ENCODE data around the gene MKNK1. TPM values are rescaled to one million over a fixed set of nuclear protein-coding genes. Genes with fewer than 3 reads are reported as not detected.

Gene MKNK1
- total and polyA plus RNA-seq, 2 experiments from 2014 or later: 15.5 to 16.1 TPM

GRCh38 chr1:46556822-46557221, 47.2 kb downstream of the MKNK1 start:
- 31 to 40% methylated on average over 3 of the region's 3 CpGs for WGBS, 2 experiments (ENCODE audit: low coverage in 1 of 2, low lambda C conversion rate in 2 of 2, missing lambda C conversion rate in 2 of 2)
- Histone ChIP-seq H3K9me3 (ENCODE audit: low read depth) (no peaks in the 10 kb centered on the region), H3K9me2 (ENCODE audit: insufficient read depth) (no peaks in the 10 kb centered on the region), H3K36me3 (ENCODE audit: low read depth) (no peaks in the 10 kb centered on the region), H3K27me3 (replicated peaks; ENCODE audit: insufficient read depth) (peaks cover 5% of the 10 kb centered on the region; the same call in 1 of the 2 replicates), H4K20me1 (ENCODE audit: insufficient read depth) (no peaks in the 10 kb centered on the region), H3K4me2 (ENCODE audit: unreplicated experiment) (no peak overlapping the region), H3K79me2 (ENCODE audit: insufficient read depth) (no peaks in the 10 kb centered on the region), H3K27ac (no peak overlapping the region), H2AFZ (no peak overlapping the region), H3K4me1 (ENCODE audit: insufficient read depth) (peaks cover 6% of the 10 kb centered on the region), H3K9ac (no peak overlapping the region), H3K4me3 (no peak overlapping the region), H3F3A (ENCODE audit: insufficient read depth) (peaks cover 8% of the 10 kb centered on the region)
- DNase-seq: peak; percentile 88
- in situ Hi-C loops (cut with MboI): no loop called here
- TF ChIP-seq EZH2phosphoT487 (IDR thresholded peaks at IDR 0.05; ENCODE audit: insufficient read depth, low read depth) (peak; percentile 69; the same call in 1 of the 2 replicates), EZH2 (IDR thresholded peaks at IDR 0.05; ENCODE audit: insufficient read depth, poor library complexity, severe bottlenecking) (no peak)

DNA sequence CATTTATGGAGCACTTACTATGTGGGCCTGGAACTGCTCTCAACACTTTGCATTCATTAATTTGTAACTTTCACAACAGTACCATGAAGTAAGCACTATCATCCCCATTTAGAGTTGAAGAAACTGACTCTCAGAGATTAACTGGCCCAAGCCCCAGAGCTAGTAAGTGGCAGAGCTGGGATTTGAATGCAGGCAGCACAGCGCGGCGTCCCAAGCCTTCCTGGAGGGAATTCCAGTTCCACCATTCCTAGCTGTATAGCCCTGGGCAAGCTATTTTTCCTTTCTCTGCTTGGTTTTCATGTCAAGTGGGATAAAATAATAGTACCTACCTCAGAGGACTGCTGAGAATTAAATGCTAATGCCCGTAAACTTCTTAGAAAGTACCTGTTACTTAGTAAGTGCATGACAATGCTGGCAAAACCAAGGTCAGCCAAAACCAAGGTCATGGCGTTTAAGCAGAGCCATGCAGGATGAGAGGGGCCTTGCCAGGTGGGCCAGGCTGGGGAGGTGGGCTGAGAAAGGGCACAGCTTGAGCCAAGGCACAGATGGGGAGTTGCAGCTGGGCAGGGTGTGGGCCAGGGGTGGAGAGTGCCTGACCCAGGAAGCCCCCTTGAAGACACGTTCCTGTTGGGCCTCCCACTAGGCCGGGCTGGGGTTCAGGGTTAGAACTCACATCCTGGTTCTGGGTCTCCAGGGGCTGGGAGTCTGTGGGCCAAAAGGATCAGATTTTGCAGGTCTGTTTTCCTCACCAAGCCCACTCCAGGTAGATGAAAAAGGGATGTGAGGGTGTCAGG, 48.0 kb downstream of the MKNK1 start:
- no peak overlapping the region for H2AFZ ChIP-seq
- no peaks in the 10 kb centered on the region for H3K36me3 ChIP-seq (ENCODE audit: low read depth)
- TF ChIP-seq EZH2 (IDR thresholded peaks at IDR 0.05; ENCODE audit: insufficient read depth, poor library complexity, severe bottlenecking) (no peak), EZH2phosphoT487 (IDR thresholded peaks at IDR 0.05; ENCODE audit: insufficient read depth, low read depth) (no peak)
- no peak overlapping the region for H3K4me3 ChIP-seq
- H3F3A ChIP-seq (ENCODE audit: insufficient read depth): peaks cover 8% of the 10 kb centered on the region
- no peak overlapping the region for H3K27ac ChIP-seq
- DNase-seq: no peak
- peaks cover 13% of the 10 kb centered on the region; the same call in 1 of the 2 replicates for H3K27me3 ChIP-seq (replicated peaks; ENCODE audit: insufficient read depth)
- WGBS, 2 experiments (ENCODE audit: low coverage in 1 of 2, low lambda C conversion rate in 2 of 2, missing lambda C conversion rate in 2 of 2): 84 to 89% methylated on average over 7 of the region's 7 CpGs
- in situ Hi-C loops (cut with MboI): no loop called here
- H3K9me3 ChIP-seq (ENCODE audit: low read depth): no peaks in the 10 kb centered on the region
- H4K20me1 ChIP-seq (ENCODE audit: insufficient read depth): no peaks in the 10 kb centered on the region
- no peaks in the 10 kb centered on the region for H3K9me2 ChIP-seq (ENCODE audit: insufficient read depth)
- no peaks in the 10 kb centered on the region for H3K79me2 ChIP-seq (ENCODE audit: insufficient read depth)
- peaks cover 6% of the 10 kb centered on the region for H3K4me1 ChIP-seq (ENCODE audit: insufficient read depth)
- no peak overlapping the region for H3K4me2 ChIP-seq (ENCODE audit: unreplicated experiment)
- H3K9ac ChIP-seq: no peak overlapping the region

DNA sequence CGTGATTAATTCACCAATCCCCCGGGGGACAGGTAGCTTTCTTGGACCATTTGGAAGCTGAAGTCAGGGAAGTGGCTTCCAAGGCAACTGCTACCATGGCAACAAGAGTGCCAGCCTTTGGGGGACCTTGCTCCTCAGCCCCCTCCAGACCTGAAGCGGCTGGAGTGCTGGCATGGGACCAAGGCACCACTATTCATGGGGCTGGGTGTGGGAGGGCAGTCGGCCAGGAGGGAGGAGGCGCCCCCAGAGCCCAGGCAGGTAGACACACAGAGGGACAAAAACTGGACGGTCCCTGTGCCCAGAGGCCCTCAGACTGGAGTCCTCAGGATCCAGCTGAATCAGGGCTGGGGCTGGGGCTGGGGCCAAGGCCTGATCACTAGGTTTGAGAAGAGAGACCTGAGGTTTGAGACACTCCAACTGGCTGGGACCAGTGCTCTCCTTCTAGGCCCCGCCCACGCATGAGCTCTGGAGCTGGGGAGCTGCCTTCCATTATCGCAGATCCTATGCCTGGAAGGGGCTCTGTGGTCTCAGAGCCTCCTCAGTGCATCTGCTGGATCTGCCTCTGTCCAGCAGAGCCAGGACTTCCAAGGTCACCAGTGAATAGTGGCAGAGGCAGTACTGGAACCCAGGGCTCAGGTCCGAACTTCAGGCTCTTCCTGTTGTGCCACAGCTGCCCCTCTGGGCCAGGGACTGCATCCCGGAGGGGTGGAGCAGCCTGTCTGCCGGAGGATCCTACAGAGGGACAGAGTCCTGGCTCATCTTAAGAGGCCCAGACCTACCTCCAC, 49.3 kb downstream of the MKNK1 start:
- in situ Hi-C loops (cut with MboI): no loop called here
- no peak overlapping the region for H3K9ac ChIP-seq
- H3K4me2 ChIP-seq (ENCODE audit: unreplicated experiment): no peak overlapping the region
- no peak for TF ChIP-seq EZH2 (IDR thresholded peaks at IDR 0.05; ENCODE audit: insufficient read depth, poor library complexity, severe bottlenecking)
- no peak for TF ChIP-seq EZH2phosphoT487 (IDR thresholded peaks at IDR 0.05; ENCODE audit: insufficient read depth, low read depth)
- H3K9me3 ChIP-seq (ENCODE audit: low read depth): no peaks in the 10 kb centered on the region
- WGBS, 2 experiments (ENCODE audit: low coverage in 1 of 2, low lambda C conversion rate in 2 of 2, missing lambda C conversion rate in 2 of 2): 78 to 81% methylated on average over 12 of the region's 12 CpGs
- DNase-seq: no peak
- no peaks in the 10 kb centered on the region for H3K36me3 ChIP-seq (ENCODE audit: low read depth)
- H3F3A ChIP-seq (ENCODE audit: insufficient read depth): peaks cover 8% of the 10 kb centered on the region
- no peaks in the 10 kb centered on the region for H3K9me2 ChIP-seq (ENCODE audit: insufficient read depth)
- H3K27ac ChIP-seq: no peak overlapping the region
- no peaks in the 10 kb centered on the region for H3K79me2 ChIP-seq (ENCODE audit: insufficient read depth)
- H3K4me3 ChIP-seq: no peak overlapping the region
- no peaks in the 10 kb centered on the region for H4K20me1 ChIP-seq (ENCODE audit: insufficient read depth)
- peaks cover 23% of the 10 kb centered on the region; the same call in 1 of the 2 replicates for H3K27me3 ChIP-seq (replicated peaks; ENCODE audit: insufficient read depth)
- no peak overlapping the region for H2AFZ ChIP-seq
- H3K4me1 ChIP-seq (ENCODE audit: insufficient read depth): peaks cover 6% of the 10 kb centered on the region

DNA sequence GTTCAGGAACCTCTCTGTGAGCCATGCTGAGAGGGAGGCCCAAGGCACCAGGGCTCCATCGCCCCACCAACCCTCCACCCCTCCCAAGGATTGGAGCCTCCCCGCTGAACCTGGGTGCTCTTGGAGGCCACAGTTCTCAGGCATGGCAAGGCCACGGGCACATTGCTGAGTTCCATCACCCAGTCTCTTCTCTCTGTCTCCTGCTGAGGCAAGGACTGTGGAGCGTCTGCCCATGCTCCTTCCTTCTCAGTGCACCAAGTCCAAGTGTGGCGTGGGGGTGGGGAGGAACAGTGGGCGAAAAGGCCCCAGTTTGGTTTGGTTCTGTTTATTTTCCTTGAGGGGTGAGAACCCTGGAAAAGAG, 49.9 kb downstream of the MKNK1 start:
- Histone ChIP-seq H3K9ac (no peak overlapping the region), H3K9me2 (ENCODE audit: insufficient read depth) (no peaks in the 10 kb centered on the region), H3K9me3 (ENCODE audit: low read depth) (no peaks in the 10 kb centered on the region), H4K20me1 (ENCODE audit: insufficient read depth) (no peaks in the 10 kb centered on the region), H3F3A (ENCODE audit: insufficient read depth) (peaks cover 8% of the 10 kb centered on the region), H3K27ac (no peak overlapping the region), H3K4me2 (ENCODE audit: unreplicated experiment) (no peak overlapping the region), H3K27me3 (replicated peaks; ENCODE audit: insufficient read depth) (peaks cover 23% of the 10 kb centered on the region; the same call in 1 of the 2 replicates), H2AFZ (no peak overlapping the region), H3K4me1 (ENCODE audit: insufficient read depth) (peaks cover 6% of the 10 kb centered on the region), H3K4me3 (no peak overlapping the region), H3K79me2 (ENCODE audit: insufficient read depth) (no peaks in the 10 kb centered on the region), H3K36me3 (ENCODE audit: low read depth) (no peaks in the 10 kb centered on the region)
- 90 to 94% methylated on average over 6 of the region's 6 CpGs for WGBS, 2 experiments (ENCODE audit: low coverage in 1 of 2, low lambda C conversion rate in 2 of 2, missing lambda C conversion rate in 2 of 2)
- TF ChIP-seq EZH2 (IDR thresholded peaks at IDR 0.05; ENCODE audit: insufficient read depth, poor library complexity, severe bottlenecking) (no peak), EZH2phosphoT487 (IDR thresholded peaks at IDR 0.05; ENCODE audit: insufficient read depth, low read depth) (no peak)
- in situ Hi-C loops (cut with MboI): no loop called here
- no peak for DNase-seq
